SKM-1 treated with dmso at 0.1 percent for 144 hours (cell line): Measurements from ENCODE around the gene MT1B.
"Not testable (repeated sequence)": the region's sequence is repeated elsewhere in the genome, so short reads cannot be mapped to it uniquely, and the experiment has no call there.

Experiments used
- DNase-seq: peaks from one replicate; lab custom pipeline; 2025; ENCODE audit not compliant: unreplicated experiment; lab: John Stamatoyannopoulos, UW

MT1B gene

DNA sequence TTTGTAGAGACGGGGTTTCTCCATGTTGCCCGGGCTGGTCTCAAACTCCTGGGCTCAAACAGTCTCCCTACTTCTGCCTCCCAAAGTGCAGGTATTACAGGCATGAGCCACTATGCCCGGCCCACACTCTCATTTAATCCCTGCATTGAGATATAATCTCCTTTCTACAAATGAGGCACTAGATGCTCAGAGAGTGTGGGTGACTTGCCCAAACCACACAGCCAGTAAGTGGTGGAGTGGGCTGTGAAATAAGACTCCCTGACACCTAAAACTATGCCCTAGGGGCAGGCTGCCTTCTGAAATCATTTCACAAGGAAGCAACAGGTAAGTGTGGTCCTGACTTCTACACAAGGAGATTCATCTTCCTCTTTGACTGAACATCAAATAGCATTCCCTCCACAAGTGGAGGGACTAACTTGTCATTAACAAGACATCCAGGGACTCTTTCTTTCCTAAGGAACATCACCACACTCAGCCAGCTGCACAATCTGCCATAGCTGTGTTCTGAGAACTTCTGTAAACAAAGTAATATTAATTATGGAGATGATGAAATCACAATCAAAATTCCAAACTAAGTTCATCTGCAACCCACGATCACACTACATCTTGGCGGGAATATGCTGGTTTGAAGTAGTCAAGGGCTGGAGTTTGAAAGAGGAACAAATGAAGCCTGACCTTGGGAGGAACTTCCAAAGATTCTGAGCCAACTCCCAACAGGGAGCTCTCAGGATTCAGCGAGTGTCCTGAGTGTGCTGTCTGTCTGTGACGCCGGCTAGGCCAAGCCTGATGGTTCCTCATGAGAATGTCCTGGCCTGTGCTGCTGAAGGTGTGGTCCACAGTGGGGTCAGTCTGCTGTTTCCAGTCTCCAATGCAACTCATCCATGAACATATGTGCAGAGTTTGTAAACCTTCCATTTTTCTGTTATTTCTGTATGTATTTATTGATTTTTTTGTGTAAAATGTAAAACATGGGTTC lies 13.9 kb downstream of the MT1B start:
- DNase-seq: not testable (repeated sequence)

DNA sequence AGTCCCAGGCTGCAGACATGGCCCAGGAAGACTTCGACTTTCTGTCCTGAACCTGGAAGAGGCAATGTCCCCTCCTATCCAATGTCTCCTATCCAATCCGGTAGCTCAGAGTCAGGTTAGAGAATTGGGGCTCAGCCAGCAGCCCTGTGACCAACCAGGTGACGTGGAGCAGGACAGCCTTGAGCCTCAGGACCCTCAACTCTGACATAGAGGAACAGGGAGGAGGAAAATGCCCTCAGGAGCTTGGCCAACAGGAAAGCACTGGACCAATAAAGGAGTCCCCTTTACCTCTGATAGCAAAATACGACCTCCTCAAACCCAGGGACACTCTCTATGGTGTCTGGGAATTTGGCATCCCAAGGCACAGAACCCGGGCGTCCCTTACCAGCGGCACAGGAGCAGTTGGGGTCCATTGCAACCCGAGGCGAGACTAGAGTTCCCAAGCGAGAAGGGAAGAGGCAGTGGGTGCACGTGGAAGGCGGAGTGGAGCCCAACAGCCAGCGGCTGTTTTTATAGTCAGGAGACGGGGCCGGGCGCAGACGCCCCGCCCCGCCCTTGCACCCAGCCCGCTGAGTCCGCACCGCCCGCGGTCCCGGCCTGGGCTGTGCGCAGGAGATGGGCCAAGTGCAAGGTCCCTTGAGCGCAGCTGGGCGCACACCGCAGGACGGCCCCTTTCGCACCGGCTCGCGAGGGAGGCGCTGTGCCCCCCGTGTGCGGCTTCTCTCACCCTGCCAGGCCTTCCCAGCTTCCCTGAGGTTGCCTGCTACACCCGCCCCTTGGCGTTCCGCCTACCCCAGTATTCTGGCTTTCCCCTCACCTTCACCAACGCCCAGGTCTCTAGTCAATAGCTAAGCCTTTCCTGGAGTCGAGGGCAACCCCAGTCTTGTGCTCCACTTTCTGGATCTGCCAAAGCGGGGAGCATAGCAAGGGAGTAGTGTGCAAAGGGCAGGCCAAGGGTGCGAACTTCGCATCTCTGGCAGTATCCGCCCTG lies 16.2 kb downstream of the MT1B start, which contains the start of gene MT1G:
TSS of gene MT1G (minus strand) at position 485 of the 991 bp plus-strand sequence. CDS start at position 413, 72 bp downstream.
- DNase-seq: no peak

GRCh38 chr16:56669005-56669839 lies 17.5 kb downstream of the MT1B start, which contains the start of gene MT1H:
TSS of gene MT1H (plus strand) at chr16:56669814. CDS start at chr16:56669885, 71 bp downstream.
- DNase-seq: no peak

DNA sequence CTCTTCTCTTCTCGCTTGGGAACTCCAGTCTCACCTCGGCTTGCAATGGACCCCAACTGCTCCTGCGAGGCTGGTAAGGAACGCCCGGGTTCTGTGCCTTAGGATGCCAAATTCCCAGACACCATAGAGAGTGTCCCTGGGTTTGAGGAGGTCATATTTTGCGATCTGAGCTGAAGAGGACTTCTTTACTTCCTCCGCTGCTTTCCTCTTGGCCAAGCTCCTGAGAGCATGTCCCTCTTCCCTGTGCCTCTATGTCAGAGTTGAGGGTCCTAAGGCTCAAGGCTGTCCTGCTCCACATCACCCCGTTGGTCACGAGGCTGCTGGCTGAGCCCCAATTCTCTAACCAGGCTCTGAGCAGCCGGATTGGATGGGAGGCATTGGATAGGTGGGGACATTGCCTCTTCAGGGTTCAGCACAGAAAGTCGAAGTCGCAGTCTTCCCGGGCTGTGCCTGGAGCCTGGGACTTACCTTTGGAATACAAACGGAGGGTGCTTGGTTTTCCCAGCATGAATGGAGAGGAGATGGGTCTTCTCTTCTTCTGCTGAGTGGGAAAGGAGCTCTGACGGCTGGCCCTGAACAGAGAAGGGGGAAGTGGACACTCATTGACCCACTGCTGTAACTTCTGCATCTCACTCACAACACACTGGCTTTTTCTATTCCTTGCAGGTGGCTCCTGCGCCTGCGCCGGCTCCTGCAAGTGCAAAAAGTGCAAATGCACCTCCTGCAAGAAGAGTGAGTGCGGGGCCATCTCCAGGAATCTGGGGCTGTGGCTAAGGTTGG lies 18.3 kb downstream of the MT1B start:
- no peak for DNase-seq

GRCh38 chr16:56670620-56670934 lies 18.9 kb downstream of the MT1B start:
- no peak for DNase-seq

- not testable (repeated sequence) for DNase-seq
These were observed 20.0 kb downstream of the MT1B start for GRCh38 chr16:56671691-56672090.

DNA sequence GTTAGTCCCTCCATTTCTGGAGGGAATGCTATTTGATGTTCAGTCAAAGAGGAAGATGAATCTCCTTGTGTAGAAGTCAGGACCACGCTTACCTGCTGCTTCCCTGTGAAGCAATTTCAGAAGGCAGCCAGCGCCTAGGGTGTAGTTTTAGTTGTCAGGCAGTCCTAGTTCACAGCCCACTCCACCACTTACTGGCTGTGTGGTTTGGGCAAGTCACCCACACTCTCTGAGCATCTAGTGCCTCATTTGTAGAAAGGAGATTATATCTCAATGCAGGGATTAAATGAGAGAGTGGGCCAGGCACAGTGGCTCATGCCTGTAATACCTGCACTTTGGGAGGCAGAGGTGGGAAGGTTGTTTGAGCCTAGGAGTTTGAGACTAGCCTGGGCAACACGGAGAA lies 20.5 kb downstream of the MT1B start:
- DNase-seq: not testable (repeated sequence)

DNA sequence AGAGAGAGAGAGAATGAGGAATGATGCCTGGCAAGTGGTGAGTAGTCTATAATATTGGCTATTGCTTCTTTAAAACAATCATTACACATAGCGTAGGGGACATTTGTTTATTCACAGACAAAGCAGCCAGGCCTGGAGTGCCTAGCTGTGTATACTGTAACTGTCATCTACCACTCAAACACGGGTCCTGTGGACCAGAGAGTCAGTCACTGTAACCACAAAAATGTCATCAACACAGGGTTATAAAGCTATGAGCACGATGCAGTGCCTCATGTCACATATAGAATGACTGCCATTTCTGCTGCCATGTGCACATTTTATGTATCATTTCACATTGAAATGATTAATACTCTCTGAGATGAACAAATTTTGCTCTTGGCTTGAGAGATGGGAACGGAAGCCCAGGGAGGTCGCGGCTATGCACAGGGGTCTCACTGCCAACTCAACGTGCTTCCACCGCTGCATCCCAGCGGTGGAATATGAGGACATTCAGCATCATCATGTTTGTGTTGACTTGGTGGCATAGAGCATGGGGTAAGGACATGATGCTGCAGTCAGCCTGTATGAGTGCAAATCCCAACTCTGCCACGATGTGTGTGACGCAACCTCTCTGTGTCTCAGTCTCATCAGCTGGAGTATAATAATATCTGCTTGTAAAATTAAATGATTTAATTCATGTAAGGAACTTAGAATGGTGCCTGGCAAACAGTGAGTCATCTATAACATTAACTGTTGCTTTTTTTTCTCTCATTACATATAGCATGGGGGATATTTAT lies 21.3 kb downstream of the MT1B start:
- no peak for DNase-seq

- DNase-seq: peak; percentile 25
These were observed 22.2 kb downstream of the MT1B start for GRCh38 chr16:56673921-56674320.

DNA sequence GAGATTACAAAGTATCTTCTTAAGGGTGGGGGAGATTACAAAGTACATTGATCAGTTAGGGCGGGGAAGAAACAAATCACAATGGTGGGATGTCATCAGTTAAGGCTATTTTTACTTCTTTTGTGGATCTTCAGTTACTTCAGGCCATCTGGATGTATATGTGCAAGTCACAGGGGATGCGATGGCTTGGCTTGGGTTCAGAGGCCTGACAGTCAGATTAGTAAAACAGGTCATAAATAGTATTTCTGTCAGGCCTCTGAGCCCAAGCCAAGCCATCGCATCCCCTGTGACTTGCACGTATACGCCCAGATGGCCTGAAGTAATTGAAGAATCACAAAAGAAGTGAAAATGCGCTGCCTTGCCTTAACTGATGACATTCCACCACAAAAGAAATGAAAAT lies 22.9 kb downstream of the MT1B start:
- DNase-seq: not testable (repeated sequence)

DNA sequence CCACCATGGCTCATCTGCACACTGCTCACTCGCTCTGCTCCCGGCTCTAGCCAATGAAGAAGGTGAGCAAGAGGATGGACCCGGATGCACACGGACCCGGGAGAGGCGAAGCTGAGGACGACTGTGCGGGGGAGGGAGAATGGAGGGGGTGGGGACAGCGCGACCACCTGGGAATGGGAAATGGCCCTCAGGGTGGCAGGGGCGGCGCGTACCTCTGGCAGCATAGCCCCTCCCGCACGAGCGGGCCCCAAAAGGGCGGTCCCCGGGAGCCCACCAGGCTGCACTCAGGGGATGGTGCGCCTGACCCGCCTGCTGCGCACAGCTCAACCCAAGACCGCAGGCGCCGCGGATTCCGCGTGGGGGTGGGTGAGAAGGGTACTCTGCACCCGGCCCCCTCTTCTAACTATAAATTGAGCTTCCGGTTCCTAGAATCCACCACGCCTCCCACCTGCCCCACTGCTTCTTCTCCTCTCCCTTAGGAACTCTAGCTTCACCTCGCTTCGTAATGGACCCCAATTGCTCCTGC lies 24.1 kb downstream of the MT1B start:
- no peak for DNase-seq

GRCh38 chr16:56677474-56677873 lies 25.8 kb downstream of the MT1B start:
- no peak for DNase-seq

DNA sequence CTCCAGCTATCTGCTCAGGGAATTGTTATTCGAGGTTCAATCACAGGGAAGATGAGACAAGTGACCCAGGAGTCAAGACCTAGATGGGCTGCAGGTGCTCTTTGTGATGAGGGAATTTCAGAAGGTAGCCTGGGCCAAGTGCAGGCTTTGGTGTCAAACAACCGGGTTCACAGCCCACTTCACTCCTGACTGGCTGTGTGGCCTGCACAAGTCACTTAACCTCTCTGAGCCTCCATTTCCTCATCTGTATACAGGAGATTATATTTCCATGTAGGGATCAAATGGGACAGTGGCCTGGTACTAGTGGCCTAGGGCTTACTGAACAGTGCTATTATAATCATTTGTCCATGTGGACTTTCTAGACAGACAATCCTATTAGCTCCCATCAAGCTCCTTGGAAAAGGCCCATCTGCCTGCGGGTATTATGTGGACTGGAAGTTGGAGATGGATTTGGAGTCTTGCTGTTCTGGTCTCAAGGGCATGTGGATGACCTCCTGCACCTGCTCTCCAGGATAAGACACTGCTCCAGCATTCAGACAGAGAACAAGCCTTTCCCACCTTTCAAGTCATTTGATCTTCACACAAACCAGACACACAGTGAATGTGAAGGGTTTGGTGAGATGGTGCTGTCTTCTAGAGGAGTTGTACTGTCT lies 27.5 kb downstream of the MT1B start:
- DNase-seq: no peak

DNA sequence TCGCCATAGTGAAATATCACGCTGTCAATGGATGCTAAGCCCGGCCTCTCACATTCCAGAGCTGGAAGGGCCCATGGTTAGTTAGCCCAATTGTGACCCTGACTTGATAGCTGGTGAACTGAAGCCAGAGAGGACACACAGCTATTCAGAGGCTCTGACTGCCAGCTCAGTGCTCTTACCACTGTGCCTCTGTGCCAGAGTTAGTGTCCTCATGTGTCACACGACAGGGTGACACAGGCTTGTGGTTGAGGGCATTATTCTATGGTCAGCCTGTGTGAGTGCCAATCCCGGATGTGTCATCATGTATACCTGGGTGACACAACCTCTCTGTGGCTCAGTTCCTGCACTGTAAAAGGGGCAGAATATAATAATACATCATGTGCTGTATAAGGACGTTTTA lies 28.1 kb downstream of the MT1B start:
- DNase-seq: no peak

- peak; percentile 90 for DNase-seq
These were observed 30.4 kb downstream of the MT1B start, which contains the start of gene MT1X for GRCh38 chr16:56681939-56682702. TSS of gene MT1X (plus strand) at chr16:56682470. CDS start at chr16:56682541, 71 bp downstream.

DNA sequence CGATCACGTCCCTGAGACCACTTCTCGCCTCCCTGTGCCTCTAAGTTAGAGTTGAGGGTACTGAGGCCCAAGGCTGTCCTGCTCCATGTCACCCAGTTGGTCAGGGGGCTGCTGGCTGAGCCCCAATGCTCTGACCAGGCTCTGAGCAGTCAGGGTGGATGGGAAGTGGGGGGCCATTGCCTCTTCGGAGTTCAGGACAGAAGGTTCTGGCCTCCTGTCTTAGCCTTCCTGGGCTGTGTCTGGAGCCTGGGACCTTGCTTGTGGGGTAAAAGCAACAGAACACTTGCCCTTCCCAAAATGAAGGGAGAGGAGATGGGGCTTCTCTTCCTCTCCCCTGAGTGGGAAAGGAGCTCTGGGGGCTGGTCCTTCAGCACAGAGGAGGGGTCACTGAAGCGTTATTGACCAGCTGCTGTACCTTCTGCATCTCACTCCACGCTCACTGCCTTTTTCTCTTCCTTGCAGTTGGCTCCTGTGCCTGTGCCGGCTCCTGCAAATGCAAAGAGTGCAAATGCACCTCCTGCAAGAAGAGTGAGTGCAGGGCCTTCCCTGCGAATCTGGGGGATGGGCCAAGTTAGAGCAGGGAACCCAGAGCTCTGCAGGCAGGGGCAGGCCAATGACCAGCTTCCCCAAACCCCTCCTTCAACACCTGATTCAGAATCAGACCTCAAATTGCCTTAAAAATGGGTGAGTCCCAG lies 31.2 kb downstream of the MT1B start:
- DNase-seq: no peak
